SU-DHL-6 (cell line): ENCODE results near the gene OR1J1.

ENCODE experiments used
- H2AFZ ChIP-seq: fragments of 200-600 bp; sonication (generic); 2 replicates; pipeline ENCODE4 v1.6.1; 2014; ENCODE audit warnings: low read depth, mild to moderate bottlenecking, moderate library complexity, mixed read lengths, antibody characterized with exemption, low read length; ENCODE audit not compliant: severe bottlenecking
- H3F3A ChIP-seq: fragments of 200-600 bp; shearing (Covaris generic); 2 replicates; pipeline ENCODE4 v1.6.0; 2016; ENCODE audit warnings: antibody characterized with exemption, mild to moderate bottlenecking; ENCODE audit not compliant: insufficient read depth
- H3K27ac ChIP-seq: fragments of 200-600 bp; sonication (generic); 2 replicates; pipeline ENCODE4 v1.5.1; 2016; ENCODE audit warnings: low read depth, mild to moderate bottlenecking, low read length, moderate library complexity, mixed read lengths
- H3K27me3 ChIP-seq: fragments of 200-600 bp; sonication (generic), shearing (Covaris generic); 2 replicates; pipeline ENCODE4 v1.6.0; 2014; ENCODE audit warnings: mild to moderate bottlenecking, low read length
- H3K36me3 ChIP-seq: fragments of 200-600 bp; sonication (generic); 2 replicates; pipeline ENCODE4 v1.6.1; 2014; ENCODE audit warnings: mild to moderate bottlenecking, low read length, mixed read lengths
- H3K4me2 ChIP-seq: fragments of 300-600, 200-600 bp; shearing (Covaris generic), sonication (generic); 2 replicates; pipeline ENCODE4 v1.6.0; 2014; ENCODE audit warnings: low read length, low read depth, mild to moderate bottlenecking; ENCODE audit not compliant: poor library complexity, severe bottlenecking
- H3K4me3 ChIP-seq: fragments of 200-600 bp; sonication (generic); 2 replicates; pipeline ENCODE4 v1.5.1; 2014; ENCODE audit warnings: antibody characterized with exemption, low read length, mild to moderate bottlenecking, mixed read lengths; ENCODE audit not compliant: insufficient read depth, poor library complexity, severe bottlenecking
- H3K79me2 ChIP-seq: fragments of 200-600 bp; sonication (generic); 2 replicates; pipeline ENCODE4 v1.6.1; 2014; ENCODE audit warnings: mild to moderate bottlenecking, low read length, moderate library complexity; ENCODE audit not compliant: insufficient read depth
- H3K9ac ChIP-seq: fragments of 200-600 bp; sonication (generic); 2 replicates; pipeline ENCODE4 v1.7.0; 2014; ENCODE audit warnings: mild to moderate bottlenecking, low read length
- H3K9me2 ChIP-seq: fragments of 200-600 bp; sonication (generic); replicated peaks from 2 replicates; pipeline ENCODE4 v1.6.1; 2014; ENCODE audit warnings: low read length; ENCODE audit not compliant: insufficient read depth
- H3K9me3 ChIP-seq: fragments of 200-600 bp; sonication (generic); 2 replicates; pipeline ENCODE4 v1.6.1; 2014; ENCODE audit warnings: low read length, mixed read lengths; ENCODE audit not compliant: insufficient read depth
- H4K20me1 ChIP-seq: fragments of 200-600 bp; sonication (generic); 2 replicates; pipeline ENCODE4 v1.6.1; 2014; ENCODE audit warnings: low read depth, mild to moderate bottlenecking, antibody characterized with exemption, low read length, moderate library complexity, mixed read lengths
- EZH2phosphoT487 ChIP-seq: fragments of 200-600 bp; sonication (generic), shearing (Covaris generic); conservative IDR thresholded peaks from 2 replicates; pipeline ENCODE4 v1.6.1; 2018; ENCODE audit warnings: mild to moderate bottlenecking, antibody characterized with exemption, low read length, moderate library complexity, mixed read lengths
- TF ChIP-seq, protein P1 (sequence below): fragments of 200-600 bp; sonication (generic); IDR thresholded peaks from one replicate; pipeline ENCODE4 v1.5.1; 2017; ENCODE audit warnings: antibody characterized with exemption, mild to moderate bottlenecking, low read length, moderate library complexity; ENCODE audit not compliant: insufficient read depth, poor library complexity, severe bottlenecking

OR1J1 gene, protein sequence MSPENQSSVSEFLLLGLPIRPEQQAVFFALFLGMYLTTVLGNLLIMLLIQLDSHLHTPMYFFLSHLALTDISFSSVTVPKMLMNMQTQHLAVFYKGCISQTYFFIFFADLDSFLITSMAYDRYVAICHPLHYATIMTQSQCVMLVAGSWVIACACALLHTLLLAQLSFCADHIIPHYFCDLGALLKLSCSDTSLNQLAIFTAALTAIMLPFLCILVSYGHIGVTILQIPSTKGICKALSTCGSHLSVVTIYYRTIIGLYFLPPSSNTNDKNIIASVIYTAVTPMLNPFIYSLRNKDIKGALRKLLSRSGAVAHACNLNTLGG

DNA sequence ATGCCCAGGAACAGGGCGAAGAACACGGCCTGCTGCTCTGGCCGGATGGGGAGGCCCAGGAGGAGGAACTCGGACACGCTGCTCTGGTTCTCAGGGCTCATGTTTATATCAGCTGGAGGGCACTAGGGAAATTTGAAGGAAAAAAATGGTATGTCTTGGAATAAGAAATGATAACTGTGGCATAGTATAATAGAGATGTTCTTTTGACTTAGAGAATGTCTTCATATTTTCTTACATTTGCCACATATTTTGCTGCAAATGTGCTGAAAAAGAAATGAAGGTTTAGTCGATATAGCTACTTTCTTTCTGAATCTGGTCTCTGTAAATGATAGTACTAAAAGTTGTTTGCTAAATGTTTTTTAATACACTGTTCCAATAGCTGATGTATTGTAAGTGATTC is at the start of gene OR1J1:
OR1J1 (minus strand) TSS at position 101 of the 400 bp plus-strand sequence; CDS start at position 101, 0 bp downstream.
- Histone ChIP-seq H3K4me2 (no peak within 1 kb of the TSS), H3K27me3 (no peaks in the 10 kb centered on the region), H3K4me3 (no peak within 1 kb of the TSS), H3K36me3 (no peaks in the 10 kb centered on the region), H3K27ac (no peak within 1 kb of the TSS), H4K20me1 (no peaks in the 10 kb centered on the region), H2AFZ (no peak within 1 kb of the TSS), H3K79me2 (no peaks in the 10 kb centered on the region), H3K9ac (no peak within 1 kb of the TSS), H3K9me3 (no peaks in the 10 kb centered on the region), H3K9me2 (no peaks in the 10 kb centered on the region), H3F3A (no peaks in the 10 kb centered on the region)
- TF ChIP-seq EZH2phosphoT487: no peak
- TF ChIP-seq, protein P1, sequence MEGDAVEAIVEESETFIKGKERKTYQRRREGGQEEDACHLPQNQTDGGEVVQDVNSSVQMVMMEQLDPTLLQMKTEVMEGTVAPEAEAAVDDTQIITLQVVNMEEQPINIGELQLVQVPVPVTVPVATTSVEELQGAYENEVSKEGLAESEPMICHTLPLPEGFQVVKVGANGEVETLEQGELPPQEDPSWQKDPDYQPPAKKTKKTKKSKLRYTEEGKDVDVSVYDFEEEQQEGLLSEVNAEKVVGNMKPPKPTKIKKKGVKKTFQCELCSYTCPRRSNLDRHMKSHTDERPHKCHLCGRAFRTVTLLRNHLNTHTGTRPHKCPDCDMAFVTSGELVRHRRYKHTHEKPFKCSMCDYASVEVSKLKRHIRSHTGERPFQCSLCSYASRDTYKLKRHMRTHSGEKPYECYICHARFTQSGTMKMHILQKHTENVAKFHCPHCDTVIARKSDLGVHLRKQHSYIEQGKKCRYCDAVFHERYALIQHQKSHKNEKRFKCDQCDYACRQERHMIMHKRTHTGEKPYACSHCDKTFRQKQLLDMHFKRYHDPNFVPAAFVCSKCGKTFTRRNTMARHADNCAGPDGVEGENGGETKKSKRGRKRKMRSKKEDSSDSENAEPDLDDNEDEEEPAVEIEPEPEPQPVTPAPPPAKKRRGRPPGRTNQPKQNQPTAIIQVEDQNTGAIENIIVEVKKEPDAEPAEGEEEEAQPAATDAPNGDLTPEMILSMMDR: no peak

DNA sequence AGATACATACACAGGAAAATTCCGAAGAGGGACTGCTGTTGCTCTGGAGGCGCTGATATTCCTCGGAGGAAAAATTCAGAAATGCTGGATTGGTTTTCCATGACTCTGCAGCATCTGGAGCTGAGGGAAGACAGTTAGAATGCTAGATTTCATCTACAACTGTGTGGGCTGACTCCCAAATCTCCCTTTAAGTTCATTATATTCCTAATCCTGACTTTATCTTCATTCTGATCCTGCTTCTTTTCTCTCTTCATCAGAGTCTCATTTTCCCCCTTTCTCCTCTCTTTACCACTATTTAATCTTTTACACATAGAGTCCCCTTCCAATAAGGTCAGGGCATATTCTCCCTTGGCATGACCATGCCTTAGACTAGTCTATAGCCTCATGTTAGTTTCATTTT is 49.5 kb upstream of the OR1J1 start, which contains the start of gene OR1N1:
OR1N1 (minus strand) TSS at position 101 of the 400 bp plus-strand sequence; CDS start at position 101, 0 bp downstream.
- no peaks in the 10 kb centered on the region for H3K36me3 ChIP-seq
- no peaks in the 10 kb centered on the region for H3K9me3 ChIP-seq
- H3K9me2 ChIP-seq: no peaks in the 10 kb centered on the region
- no peak within 1 kb of the TSS for H3K27ac ChIP-seq
- no peaks in the 10 kb centered on the region for H3K79me2 ChIP-seq
- no peak within 1 kb of the TSS for H3K4me3 ChIP-seq
- H3F3A ChIP-seq: no peaks in the 10 kb centered on the region
- no peaks in the 10 kb centered on the region for H4K20me1 ChIP-seq
- no peak within 1 kb of the TSS for H2AFZ ChIP-seq
- H3K9ac ChIP-seq: no peak within 1 kb of the TSS
- H3K27me3 ChIP-seq: no peaks in the 10 kb centered on the region
- TF ChIP-seq EZH2phosphoT487: no peak
- TF ChIP-seq, protein P1: no peak
- H3K4me2 ChIP-seq: no peak within 1 kb of the TSS

DNA sequence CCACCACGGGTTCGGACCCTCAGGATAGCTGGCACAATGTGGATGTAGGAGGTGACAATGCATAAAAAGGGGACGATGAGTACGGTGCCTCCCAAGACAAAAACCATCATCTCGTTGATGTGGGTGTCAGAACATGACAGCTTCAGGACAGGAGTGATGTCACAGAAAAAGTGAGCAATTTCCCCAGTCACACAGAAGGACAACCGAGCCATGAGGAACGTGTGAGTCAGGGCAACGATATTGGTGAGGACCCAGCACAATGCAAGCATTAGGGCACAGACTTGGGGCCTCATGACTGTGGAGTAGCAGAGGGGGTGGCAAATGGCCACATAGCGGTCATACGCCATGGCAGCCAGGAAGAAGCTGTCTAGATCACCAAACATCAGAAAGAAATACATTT is 48.9 kb upstream of the OR1J1 start:
- Histone ChIP-seq H3K9me2 (no peaks in the 10 kb centered on the region), H3K27ac (no peak overlapping the region), H3F3A (no peaks in the 10 kb centered on the region), H3K9me3 (no peaks in the 10 kb centered on the region), H3K27me3 (no peaks in the 10 kb centered on the region), H2AFZ (no peak overlapping the region), H3K36me3 (no peaks in the 10 kb centered on the region), H3K4me2 (no peak overlapping the region), H4K20me1 (no peaks in the 10 kb centered on the region), H3K79me2 (no peaks in the 10 kb centered on the region), H3K9ac (no peak overlapping the region), H3K4me3 (no peak overlapping the region)
- no peak for TF ChIP-seq EZH2phosphoT487
- TF ChIP-seq, protein P1: no peak
